ENCODE results near the gene LASP1.
"Not testable (repeated sequence)": the region's sequence is repeated elsewhere in the genome, so short reads cannot be mapped to it uniquely, and the experiment has no call there.

DNA sequence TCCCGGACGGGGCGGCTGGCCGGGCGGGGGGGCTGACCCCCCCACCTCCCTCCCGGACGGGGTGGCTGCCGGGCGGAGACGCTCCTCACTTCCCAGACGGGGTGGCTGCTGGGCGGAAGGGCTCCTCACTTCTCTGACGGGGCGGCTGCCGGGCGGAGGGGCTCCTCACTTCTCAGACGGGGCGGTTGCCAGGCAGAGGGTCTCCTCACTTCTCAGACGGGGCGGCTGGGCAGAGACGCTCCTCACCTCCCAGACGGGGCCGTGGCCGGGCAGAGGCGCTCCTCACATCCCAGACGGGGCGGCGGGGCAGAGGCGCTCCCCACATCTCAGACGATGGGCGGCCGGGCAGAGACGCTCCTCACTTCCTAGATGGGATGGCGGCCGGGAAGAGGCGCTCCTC is 60.9 kb downstream of the LASP1 start:
- TF ChIP-seq, protein P1, sequence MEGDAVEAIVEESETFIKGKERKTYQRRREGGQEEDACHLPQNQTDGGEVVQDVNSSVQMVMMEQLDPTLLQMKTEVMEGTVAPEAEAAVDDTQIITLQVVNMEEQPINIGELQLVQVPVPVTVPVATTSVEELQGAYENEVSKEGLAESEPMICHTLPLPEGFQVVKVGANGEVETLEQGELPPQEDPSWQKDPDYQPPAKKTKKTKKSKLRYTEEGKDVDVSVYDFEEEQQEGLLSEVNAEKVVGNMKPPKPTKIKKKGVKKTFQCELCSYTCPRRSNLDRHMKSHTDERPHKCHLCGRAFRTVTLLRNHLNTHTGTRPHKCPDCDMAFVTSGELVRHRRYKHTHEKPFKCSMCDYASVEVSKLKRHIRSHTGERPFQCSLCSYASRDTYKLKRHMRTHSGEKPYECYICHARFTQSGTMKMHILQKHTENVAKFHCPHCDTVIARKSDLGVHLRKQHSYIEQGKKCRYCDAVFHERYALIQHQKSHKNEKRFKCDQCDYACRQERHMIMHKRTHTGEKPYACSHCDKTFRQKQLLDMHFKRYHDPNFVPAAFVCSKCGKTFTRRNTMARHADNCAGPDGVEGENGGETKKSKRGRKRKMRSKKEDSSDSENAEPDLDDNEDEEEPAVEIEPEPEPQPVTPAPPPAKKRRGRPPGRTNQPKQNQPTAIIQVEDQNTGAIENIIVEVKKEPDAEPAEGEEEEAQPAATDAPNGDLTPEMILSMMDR (IDR thresholded peaks at IDR 0.05), result not testable (repeated sequence)
- not testable (repeated sequence) for TF ChIP-seq POLR2A (IDR thresholded peaks at IDR 0.05)

All from esophagus squamous epithelium (tissue), 4 donors.